ENCODE measurements around the gene TBC1D1.

GRCh38 chr4:38176165-38176564 is 285.3 kb downstream of the TBC1D1 start:
- TF ChIP-seq, protein P1, sequence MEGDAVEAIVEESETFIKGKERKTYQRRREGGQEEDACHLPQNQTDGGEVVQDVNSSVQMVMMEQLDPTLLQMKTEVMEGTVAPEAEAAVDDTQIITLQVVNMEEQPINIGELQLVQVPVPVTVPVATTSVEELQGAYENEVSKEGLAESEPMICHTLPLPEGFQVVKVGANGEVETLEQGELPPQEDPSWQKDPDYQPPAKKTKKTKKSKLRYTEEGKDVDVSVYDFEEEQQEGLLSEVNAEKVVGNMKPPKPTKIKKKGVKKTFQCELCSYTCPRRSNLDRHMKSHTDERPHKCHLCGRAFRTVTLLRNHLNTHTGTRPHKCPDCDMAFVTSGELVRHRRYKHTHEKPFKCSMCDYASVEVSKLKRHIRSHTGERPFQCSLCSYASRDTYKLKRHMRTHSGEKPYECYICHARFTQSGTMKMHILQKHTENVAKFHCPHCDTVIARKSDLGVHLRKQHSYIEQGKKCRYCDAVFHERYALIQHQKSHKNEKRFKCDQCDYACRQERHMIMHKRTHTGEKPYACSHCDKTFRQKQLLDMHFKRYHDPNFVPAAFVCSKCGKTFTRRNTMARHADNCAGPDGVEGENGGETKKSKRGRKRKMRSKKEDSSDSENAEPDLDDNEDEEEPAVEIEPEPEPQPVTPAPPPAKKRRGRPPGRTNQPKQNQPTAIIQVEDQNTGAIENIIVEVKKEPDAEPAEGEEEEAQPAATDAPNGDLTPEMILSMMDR (tag by site-specific recombination; IDR thresholded peaks at IDR 0.05), result no peak
- TF ChIP-seq ZFP41 (tag by site-specific recombination; IDR thresholded peaks at IDR 0.05; ENCODE audit: borderline replicate concordance) (no peak), ZEB2 (tag by site-specific recombination; IDR thresholded peaks at IDR 0.05) (no peak), ZNF114 (tag by site-specific recombination; IDR thresholded peaks at IDR 0.05) (no peak), FEZF1 (tag by site-specific recombination; IDR thresholded peaks at IDR 0.05) (no peak)
